HG03025 (cell line): ENCODE results near the gene DOCK9.

Experiments used
- ATAC-seq: cut with Tn5 transposase; IDR thresholded peaks from one replicate; pipeline ENCODE4 v1.9.1; 2021; ENCODE audit warnings: mild to moderate bottlenecking, moderate library complexity; ENCODE audit not compliant: unreplicated experiment, low FRiP score

Gene DOCK9

GRCh38 chr13:98977568-98978265, at the start of gene DOCK9:
Gene DOCK9 (minus strand): TSS chr13:98978064. CDS start chr13:98977909, 155 bp downstream.
- ATAC-seq: no peak

GRCh38 chr13:99027260-99027659, 49.4 kb upstream of the DOCK9 start:
- ATAC-seq: no peak

GRCh38 chr13:99022941-99023340, 45.1 kb upstream of the DOCK9 start:
- no peak for ATAC-seq

- no peak for ATAC-seq
Measured at GRCh38 chr13:99018418-99019180, 40.7 kb upstream of the DOCK9 start.

GRCh38 chr13:99015606-99016490, 38.0 kb upstream of the DOCK9 start:
- no peak for ATAC-seq

- no peak for ATAC-seq
Measured at GRCh38 chr13:99014522-99014921, 36.7 kb upstream of the DOCK9 start.

- ATAC-seq: no peak
Measured at GRCh38 chr13:99013951-99014350, 36.1 kb upstream of the DOCK9 start.

- no peak for ATAC-seq
Measured at GRCh38 chr13:99012539-99012938, 34.7 kb upstream of the DOCK9 start.

- ATAC-seq: no peak
Measured at GRCh38 chr13:99009987-99010551, 32.2 kb upstream of the DOCK9 start.

GRCh38 chr13:99008577-99008976, 30.7 kb upstream of the DOCK9 start:
- no peak for ATAC-seq

- ATAC-seq: no peak
Measured at GRCh38 chr13:99007414-99007986, 29.6 kb upstream of the DOCK9 start.

- ATAC-seq: no peak
Measured at GRCh38 chr13:99005609-99006008, 27.7 kb upstream of the DOCK9 start.

- no peak for ATAC-seq
Measured at GRCh38 chr13:99004978-99005377, 27.1 kb upstream of the DOCK9 start.

GRCh38 chr13:99003851-99004471, 26.1 kb upstream of the DOCK9 start:
- no peak for ATAC-seq

- ATAC-seq: no peak
Measured at GRCh38 chr13:99003186-99003585, 25.3 kb upstream of the DOCK9 start.

- ATAC-seq: no peak
Measured at GRCh38 chr13:99002172-99002710, 24.4 kb upstream of the DOCK9 start.

- ATAC-seq: no peak
Measured at GRCh38 chr13:99000137-99000536, 22.3 kb upstream of the DOCK9 start.

GRCh38 chr13:98999639-98999952, 21.7 kb upstream of the DOCK9 start:
- ATAC-seq: no peak

- ATAC-seq: no peak
Measured at GRCh38 chr13:98998831-98999638, 21.2 kb upstream of the DOCK9 start.
